Sigmoid colon (tissue), 4 donors: Measurements from ENCODE around the gene ATOH7.

Source experiments
- POLR2AphosphoS5 ChIP-seq, 4 donors: sonication (generic); formaldehyde crosslinking; IDR thresholded peaks; one replicate each; pipeline ENCODE4 v1.6.1; 2017; ENCODE audit warnings: antibody characterized with exemption in 4 of 4
- TF ChIP-seq, protein P1 (sequence below), 4 experiments: fragments of 450-650 bp in 3 of 4; fragments of 200-600 bp in 1 of 4; IDR thresholded peaks; one replicate each; pipeline ENCODE4 v1.5.1; 2016 to 2019; ENCODE audit warnings: antibody characterized with exemption in 4 of 4, mild to moderate bottlenecking in 3 of 4, moderate library complexity in 2 of 4

DNA sequence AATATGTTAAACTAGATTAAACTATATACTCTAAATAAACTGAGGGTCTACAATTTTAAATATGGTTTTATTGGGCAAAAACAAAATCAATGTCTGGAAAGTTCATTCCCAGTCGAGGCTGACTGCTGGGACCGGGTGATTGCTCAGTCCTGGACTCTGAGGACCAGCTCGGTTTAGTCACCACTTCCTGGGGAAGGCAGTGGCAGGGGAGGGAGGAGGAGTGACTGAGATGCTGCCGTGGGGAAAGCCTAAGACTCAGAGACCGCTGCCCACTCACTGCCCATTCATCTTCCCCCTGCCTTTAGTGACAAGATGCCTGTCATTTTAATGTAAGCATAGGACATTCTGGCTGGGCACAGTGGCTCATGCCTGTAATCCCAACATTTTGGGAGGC lies 29.0 kb downstream of the ATOH7 start:
- TF ChIP-seq, protein P1, sequence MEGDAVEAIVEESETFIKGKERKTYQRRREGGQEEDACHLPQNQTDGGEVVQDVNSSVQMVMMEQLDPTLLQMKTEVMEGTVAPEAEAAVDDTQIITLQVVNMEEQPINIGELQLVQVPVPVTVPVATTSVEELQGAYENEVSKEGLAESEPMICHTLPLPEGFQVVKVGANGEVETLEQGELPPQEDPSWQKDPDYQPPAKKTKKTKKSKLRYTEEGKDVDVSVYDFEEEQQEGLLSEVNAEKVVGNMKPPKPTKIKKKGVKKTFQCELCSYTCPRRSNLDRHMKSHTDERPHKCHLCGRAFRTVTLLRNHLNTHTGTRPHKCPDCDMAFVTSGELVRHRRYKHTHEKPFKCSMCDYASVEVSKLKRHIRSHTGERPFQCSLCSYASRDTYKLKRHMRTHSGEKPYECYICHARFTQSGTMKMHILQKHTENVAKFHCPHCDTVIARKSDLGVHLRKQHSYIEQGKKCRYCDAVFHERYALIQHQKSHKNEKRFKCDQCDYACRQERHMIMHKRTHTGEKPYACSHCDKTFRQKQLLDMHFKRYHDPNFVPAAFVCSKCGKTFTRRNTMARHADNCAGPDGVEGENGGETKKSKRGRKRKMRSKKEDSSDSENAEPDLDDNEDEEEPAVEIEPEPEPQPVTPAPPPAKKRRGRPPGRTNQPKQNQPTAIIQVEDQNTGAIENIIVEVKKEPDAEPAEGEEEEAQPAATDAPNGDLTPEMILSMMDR (IDR thresholded peaks at IDR 0.05) = no peak
- TF ChIP-seq POLR2AphosphoS5 (IDR thresholded peaks at IDR 0.05) = no peak
